SH-SY5Y (cell line): ENCODE measurements around the gene SMARCD3.

Experiments used
- GATA2 ChIP-seq: IDR thresholded peaks from 2 replicates; pipeline ENCODE4 v1.6.1; 2011; ENCODE audit warnings: mild to moderate bottlenecking, low read depth, low read length
- GATA3 ChIP-seq: IDR thresholded peaks from 2 replicates; pipeline ENCODE4 v1.6.1; 2011; ENCODE audit warnings: low read depth, mild to moderate bottlenecking, low read length, moderate library complexity

GRCh38 chr7:151195616-151196450, 52.7 kb downstream of the SMARCD3 start:
- no peak for TF ChIP-seq GATA3
- no peak for TF ChIP-seq GATA2
